Osteoblast (primary cell): ENCODE measurements around the gene WNK1. TPM values are rescaled to one million over a fixed set of nuclear protein-coding genes. Genes with fewer than 3 reads are reported as not detected.

Source experiments
- DNase-seq: peaks from one replicate; pipeline ENCODE4 v3.0.0; 2011; ENCODE audit warnings: low spot score, mixed read lengths; ENCODE audit not compliant: insufficient read length; ENCODE audit errors: missing footprints
- H2AFZ ChIP-seq: 2 replicates; pipeline ENCODE4 v1.6.0; 2011; ENCODE audit warnings: mild to moderate bottlenecking, low read length
- H3K27ac ChIP-seq: 2 replicates; pipeline ENCODE4 v1.5.1; 2011; ENCODE audit warnings: mild to moderate bottlenecking, low read depth, low read length, moderate library complexity
- H3K27me3 ChIP-seq: 2 replicates; pipeline ENCODE4 v1.6.0; 2012; ENCODE audit warnings: mild to moderate bottlenecking, control low read depth, inconsistent platforms, low read length, moderate library complexity; ENCODE audit not compliant: insufficient read depth
- H3K36me3 ChIP-seq: 2 replicates; pipeline ENCODE4 v1.5.1; 2011; ENCODE audit warnings: mild to moderate bottlenecking, low read length, control low read depth, moderate library complexity; ENCODE audit not compliant: insufficient read depth
- H3K4me1 ChIP-seq: 2 replicates; pipeline ENCODE4 v1.5.1; 2011; ENCODE audit warnings: mild to moderate bottlenecking, low read length, control low read depth, moderate library complexity; ENCODE audit not compliant: insufficient read depth
- H3K4me2 ChIP-seq: 2 replicates; pipeline ENCODE4 v1.6.0; 2011; ENCODE audit warnings: mild to moderate bottlenecking, low read length; ENCODE audit not compliant: insufficient read depth
- H3K4me3 ChIP-seq: fragments of 200-600 bp; sonication (generic); 3 replicates; pipeline ENCODE4 v1.5.1; 2012; ENCODE audit warnings: mild to moderate bottlenecking, low read length, inconsistent platforms; ENCODE audit not compliant: insufficient read depth
- H3K79me2 ChIP-seq: 2 replicates; pipeline ENCODE4 v1.6.0; 2012; ENCODE audit warnings: mild to moderate bottlenecking, low read length, control low read depth, inconsistent platforms; ENCODE audit not compliant: insufficient read depth
- H3K9me3 ChIP-seq: 2 replicates; pipeline ENCODE4 v1.5.1; 2011; ENCODE audit warnings: low read depth, low read length, control low read depth
- H4K20me1 ChIP-seq: 2 replicates; pipeline ENCODE4 v1.6.0; 2012; ENCODE audit warnings: mild to moderate bottlenecking, low read length, control low read depth; ENCODE audit not compliant: insufficient read depth
- total RNA-seq: library from RNA; depleted of rRNA; stranded (reverse); fragments of >200 nt; gene quantifications from 2 replicates; pipeline ENCODE4 v1.2.3, GENCODE V29; 2012
- TF ChIP-seq, protein P1 (sequence below): IDR thresholded peaks from 2 replicates; pipeline ENCODE4 v1.5.1; 2011; ENCODE audit warnings: mild to moderate bottlenecking, low read depth, low read length, moderate library complexity; ENCODE audit errors: extremely low read depth

WNK1 gene
- total RNA-seq, 1 donor, result 110 TPM

DNA sequence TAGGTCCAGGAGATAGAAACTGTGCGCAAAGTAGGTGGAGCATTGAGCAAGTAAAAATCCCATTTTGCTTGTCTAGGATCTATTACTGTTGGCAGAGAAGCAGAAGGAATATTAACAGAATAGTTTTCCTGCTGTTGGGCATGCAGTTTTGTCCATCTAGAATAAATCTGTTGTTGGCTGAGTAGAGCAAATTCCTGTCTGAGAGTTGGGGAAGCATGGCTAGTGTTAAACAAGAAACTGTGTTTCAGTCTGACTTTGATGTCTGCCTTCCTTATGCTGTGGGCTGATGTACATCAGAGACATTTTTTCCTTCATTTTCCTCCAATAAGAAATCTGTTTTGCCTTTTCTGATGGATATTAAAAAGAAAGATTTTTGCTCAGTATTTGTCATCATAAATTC, 99.0 kb downstream of the WNK1 start:
- no peak for DNase-seq
- Histone ChIP-seq H3K9me3 (no peaks in the 10 kb centered on the region), H3K4me1 (peaks cover 35% of the 10 kb centered on the region), H2AFZ (no peak overlapping the region), H3K36me3 (no peaks in the 10 kb centered on the region), H3K4me3 (peak overlapping the region; percentile 40), H3K27me3 (no peaks in the 10 kb centered on the region), H4K20me1 (peaks cover 14% of the 10 kb centered on the region), H3K4me2 (peak overlapping the region; percentile 75), H3K79me2 (peaks cover 66% of the 10 kb centered on the region), H3K27ac (peak overlapping the region; percentile 80)
- TF ChIP-seq, protein P1, sequence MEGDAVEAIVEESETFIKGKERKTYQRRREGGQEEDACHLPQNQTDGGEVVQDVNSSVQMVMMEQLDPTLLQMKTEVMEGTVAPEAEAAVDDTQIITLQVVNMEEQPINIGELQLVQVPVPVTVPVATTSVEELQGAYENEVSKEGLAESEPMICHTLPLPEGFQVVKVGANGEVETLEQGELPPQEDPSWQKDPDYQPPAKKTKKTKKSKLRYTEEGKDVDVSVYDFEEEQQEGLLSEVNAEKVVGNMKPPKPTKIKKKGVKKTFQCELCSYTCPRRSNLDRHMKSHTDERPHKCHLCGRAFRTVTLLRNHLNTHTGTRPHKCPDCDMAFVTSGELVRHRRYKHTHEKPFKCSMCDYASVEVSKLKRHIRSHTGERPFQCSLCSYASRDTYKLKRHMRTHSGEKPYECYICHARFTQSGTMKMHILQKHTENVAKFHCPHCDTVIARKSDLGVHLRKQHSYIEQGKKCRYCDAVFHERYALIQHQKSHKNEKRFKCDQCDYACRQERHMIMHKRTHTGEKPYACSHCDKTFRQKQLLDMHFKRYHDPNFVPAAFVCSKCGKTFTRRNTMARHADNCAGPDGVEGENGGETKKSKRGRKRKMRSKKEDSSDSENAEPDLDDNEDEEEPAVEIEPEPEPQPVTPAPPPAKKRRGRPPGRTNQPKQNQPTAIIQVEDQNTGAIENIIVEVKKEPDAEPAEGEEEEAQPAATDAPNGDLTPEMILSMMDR, result no peak

DNA sequence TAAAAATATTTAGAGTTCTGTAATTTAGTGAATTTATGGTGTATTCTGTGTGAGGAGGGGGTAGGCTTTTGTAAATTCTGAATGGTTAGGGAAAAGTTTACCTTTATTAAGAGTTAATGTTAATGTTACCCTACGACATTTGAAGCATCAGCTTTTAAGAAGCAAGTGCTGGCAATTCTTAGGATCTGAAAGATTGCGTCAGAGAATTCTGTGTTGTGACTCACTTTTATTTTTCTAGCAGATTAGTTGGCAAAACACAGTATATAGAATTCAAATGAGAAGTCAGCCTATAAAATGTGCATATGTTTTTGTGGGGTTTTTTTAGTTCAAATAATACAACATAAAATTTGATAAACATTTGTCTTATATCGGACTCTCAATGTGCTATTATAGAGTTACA, 99.5 kb downstream of the WNK1 start:
- Histone ChIP-seq H2AFZ (no peak overlapping the region), H3K4me1 (peaks cover 40% of the 10 kb centered on the region), H3K27me3 (no peaks in the 10 kb centered on the region), H4K20me1 (peaks cover 14% of the 10 kb centered on the region), H3K27ac (peak overlapping the region; percentile 80), H3K79me2 (peaks cover 60% of the 10 kb centered on the region), H3K4me2 (peak overlapping the region; percentile 75), H3K9me3 (no peaks in the 10 kb centered on the region), H3K36me3 (no peaks in the 10 kb centered on the region), H3K4me3 (peak overlapping the region; percentile 40)
- DNase-seq, result no peak
- TF ChIP-seq, protein P1, result no peak

DNA sequence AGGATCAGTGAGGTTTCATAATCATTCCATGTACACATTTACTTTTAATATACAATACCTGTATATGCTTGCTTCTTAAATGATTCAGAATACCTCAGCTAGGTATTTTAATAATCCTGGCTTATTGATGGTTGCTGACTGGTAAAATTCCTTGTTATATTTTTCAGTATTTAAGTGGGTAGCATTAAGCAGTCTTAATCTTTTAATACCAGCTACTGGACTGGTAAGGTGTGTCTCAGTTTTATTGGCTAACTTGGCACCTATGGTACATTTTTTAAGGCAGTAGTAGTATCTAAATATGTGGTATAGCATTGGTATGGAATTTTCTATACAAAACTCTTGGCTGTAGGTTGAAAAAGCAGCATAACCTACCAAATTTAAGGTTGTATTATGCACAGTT, 100.5 kb downstream of the WNK1 start:
- Histone ChIP-seq H4K20me1 (peaks cover 11% of the 10 kb centered on the region), H3K9me3 (no peaks in the 10 kb centered on the region), H2AFZ (no peak overlapping the region), H3K27ac (peak overlapping the region; percentile 80), H3K27me3 (no peaks in the 10 kb centered on the region), H3K79me2 (peaks cover 52% of the 10 kb centered on the region), H3K4me2 (peak overlapping the region; percentile 75), H3K4me3 (no peak overlapping the region), H3K36me3 (no peaks in the 10 kb centered on the region), H3K4me1 (peaks cover 47% of the 10 kb centered on the region)
- TF ChIP-seq, protein P1, result no peak
- no peak for DNase-seq

DNA sequence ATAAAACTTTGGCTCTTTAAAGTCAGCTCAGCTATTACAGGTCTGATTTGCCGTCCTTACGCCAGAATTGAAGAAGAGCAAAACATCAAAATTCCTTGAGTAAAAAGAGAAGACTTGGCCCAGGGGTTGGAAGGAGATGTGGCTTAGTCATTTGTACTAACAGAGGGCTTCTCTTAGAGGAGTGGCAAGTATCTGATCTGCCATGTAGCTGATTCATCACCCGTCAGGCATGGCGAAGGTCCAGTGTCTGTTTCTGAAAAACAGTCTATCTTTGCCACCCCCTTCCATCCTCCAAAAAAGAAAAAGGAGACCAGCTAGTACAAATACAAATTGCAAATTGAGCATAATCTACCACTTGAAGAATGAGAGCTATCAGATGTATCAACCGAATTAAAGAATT, 105.2 kb downstream of the WNK1 start:
- TF ChIP-seq, protein P1, result no peak
- Histone ChIP-seq H2AFZ (no peak overlapping the region), H3K9me3 (no peaks in the 10 kb centered on the region), H3K4me3 (no peak overlapping the region), H3K4me2 (peak overlapping the region; percentile 33), H3K79me2 (peaks cover 45% of the 10 kb centered on the region), H3K36me3 (peaks cover 43% of the 10 kb centered on the region), H4K20me1 (no peaks in the 10 kb centered on the region), H3K27me3 (no peaks in the 10 kb centered on the region), H3K4me1 (peaks cover 21% of the 10 kb centered on the region), H3K27ac (peak overlapping the region; percentile 43)
- DNase-seq, result peak; percentile 89
